GM03348 (cell line): ENCODE measurements around the gene IFITM10.
"Not testable (repeated sequence)": the region's sequence is repeated elsewhere in the genome, so short reads cannot be mapped to it uniquely, and the experiment has no call there.

Source experiments
- DNase-seq: peaks from one replicate; pipeline ENCODE4 v3.0.0; 2012; ENCODE audit warnings: low spot score

The IFITM10 gene

DNA sequence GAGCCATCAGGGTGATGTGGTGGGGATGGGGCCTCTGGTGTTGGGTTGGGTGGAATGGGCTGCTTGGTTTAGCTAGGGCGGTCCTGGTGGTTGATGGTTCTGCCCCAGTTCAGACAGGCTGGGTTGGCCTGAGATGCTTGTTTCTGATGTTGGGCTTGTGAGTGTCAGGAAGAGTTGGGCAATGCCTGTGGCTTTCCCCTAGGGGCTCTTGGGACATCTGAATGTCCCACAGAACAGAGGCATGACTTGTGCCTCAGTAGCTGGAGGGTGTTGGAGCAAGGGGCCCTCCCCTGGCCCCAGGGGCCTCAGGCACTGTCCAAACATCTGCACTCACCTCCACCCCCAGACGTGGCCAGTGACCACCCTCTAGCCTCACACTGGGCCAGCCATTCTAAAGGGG is 27.3 kb upstream of the IFITM10 start:
- no peak for DNase-seq

DNA sequence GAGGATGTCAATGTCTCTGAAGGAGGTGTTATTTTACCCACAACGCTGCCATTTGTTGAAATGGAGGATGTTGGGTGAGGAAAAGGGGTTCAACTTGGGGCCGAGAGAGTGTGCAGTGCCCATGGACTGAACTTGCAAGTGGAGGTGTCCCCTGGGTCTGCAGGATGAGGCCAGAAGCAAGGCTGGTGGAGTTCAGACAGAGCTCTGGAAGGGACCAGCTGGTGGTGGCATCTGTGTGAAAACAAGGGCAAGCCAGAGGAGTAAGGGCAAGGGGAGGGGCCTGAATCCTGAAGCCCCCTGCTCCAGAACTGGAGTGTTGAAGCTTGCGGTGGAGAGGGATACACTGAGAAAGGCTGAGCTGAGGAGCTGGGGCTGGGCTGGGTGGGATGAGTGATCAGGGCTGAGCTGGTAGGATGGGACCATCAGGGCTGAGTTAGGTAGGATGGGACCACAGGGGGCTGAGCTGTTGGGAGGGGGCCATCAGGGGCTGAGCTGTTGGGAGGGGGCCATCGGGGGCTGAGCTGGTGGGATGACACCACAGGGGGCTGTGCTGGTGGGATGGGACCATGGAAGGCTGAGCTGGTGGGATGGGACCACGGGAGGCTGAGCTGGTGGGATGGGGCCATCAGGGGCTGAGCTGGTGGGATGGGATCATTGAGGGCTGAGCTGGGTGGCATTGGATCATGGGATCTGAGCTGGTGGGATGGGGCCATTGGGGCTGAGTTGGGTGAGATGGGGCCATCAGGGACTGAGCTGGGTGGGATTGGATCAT is 26.7 kb upstream of the IFITM10 start:
- DNase-seq = no peak

DNA sequence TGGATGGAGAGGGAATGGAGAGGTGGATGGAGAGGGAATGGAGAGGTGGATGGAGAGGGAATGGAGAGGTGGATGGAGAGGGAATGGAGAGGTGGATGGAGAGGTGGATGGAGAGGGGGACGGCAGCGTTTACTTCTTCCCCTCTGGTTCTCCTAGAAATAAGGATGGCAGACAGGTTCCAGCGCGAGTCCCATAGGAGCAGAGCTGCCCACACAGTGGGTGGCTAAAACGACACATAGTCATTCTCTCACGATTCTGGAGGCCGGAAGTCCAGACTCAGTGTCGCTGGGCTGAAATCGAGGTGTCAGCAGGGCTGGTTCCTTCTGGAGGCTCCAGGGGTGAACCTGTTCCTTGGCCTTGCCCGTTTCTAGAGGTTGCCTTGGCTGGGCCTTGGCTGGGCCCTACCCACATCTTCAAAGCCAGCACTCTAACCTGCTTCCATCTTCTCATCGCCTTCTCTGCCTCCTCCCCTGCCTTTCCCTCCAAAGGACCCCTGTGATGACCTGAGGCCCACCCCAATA is 26.0 kb upstream of the IFITM10 start:
- DNase-seq = no peak

DNA sequence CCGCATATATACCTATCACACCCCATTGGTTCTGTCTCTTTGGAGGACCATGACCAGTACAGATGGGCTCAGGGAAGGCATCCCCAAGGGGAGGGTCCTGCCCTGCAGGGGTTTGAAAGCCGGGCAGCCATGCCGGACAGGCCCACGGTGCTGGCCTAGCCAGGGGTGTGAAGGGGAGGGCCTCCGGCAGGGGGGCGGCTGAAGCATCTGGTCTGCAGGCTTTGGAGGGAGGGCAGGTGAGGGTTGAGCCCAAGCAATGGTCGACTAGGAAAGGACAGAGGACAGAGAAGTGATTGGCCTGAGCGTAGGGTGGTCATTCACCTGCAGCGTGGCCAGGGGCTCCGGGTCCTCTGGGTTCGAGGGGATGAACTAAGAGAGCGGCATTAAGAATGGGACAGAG is 24.5 kb upstream of the IFITM10 start:
- DNase-seq = no peak

DNA sequence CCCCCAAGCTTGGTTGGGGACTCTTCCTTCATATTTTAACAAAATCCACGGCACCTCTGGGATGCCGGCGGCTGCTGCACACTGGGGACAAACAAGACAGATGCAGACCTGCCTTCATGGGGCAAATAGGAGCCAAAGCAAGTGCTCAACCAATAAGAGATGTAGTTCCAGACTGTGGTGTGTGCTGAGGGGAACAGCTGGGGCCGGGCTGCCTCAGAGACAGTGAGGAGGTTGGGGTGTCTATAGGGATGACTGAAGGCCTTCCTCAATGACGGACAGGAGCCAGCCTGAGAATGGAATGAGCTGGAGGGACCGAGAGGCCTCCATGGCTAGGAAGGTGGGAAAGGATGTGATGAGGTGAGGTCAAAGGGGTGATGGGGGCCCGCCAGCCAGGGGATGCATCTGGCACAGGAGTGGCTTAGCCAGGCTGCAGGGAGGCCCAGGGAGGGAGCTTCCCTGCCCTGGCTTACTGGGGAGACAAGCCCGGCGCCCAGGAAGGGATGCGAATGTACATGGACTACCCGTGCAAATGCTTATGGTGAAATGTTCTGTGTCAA is 23.7 kb upstream of the IFITM10 start:
- no peak for DNase-seq

DNA sequence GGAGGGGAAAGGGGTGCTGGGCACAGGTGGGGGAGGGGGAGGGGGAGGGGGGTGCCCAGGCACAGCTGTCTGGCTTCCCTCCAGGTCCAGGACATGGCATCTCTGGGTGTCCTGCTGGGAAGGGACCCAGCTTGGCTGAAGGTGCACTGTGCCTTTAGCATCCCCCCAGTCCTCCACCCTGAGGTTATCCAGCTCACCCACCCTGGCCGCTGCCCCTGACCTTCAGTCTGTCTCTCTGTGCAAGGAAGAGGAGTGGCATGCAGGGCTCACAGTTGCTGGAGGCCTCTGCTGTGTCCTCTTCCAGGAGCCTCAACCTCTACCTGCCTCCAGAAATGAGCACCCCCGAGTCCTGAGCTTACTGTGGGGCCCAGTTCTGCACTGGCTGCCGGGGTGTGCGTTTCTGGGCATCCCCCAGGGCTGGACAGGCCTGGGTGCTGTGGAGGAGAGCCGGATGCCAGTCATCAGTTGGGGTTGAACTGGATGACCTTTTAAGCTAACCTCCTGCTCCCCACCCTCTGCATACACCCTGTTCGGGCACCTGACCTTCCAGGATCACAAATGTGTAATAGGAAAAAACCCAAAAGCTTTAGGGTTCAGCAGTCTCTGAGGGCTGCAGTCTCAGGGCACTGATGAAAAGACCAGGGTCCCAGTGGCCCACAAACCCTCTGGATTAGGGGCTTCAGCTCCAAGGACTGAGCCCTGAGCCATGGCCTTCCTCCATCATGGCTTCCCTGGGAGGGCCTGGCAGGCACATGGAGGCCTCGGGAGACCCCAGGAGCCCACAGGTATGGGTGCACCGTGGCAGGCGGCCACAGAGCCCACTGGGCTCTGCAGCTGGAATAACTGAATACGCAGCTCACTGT is 23.0 kb upstream of the IFITM10 start:
- DNase-seq = no peak

DNA sequence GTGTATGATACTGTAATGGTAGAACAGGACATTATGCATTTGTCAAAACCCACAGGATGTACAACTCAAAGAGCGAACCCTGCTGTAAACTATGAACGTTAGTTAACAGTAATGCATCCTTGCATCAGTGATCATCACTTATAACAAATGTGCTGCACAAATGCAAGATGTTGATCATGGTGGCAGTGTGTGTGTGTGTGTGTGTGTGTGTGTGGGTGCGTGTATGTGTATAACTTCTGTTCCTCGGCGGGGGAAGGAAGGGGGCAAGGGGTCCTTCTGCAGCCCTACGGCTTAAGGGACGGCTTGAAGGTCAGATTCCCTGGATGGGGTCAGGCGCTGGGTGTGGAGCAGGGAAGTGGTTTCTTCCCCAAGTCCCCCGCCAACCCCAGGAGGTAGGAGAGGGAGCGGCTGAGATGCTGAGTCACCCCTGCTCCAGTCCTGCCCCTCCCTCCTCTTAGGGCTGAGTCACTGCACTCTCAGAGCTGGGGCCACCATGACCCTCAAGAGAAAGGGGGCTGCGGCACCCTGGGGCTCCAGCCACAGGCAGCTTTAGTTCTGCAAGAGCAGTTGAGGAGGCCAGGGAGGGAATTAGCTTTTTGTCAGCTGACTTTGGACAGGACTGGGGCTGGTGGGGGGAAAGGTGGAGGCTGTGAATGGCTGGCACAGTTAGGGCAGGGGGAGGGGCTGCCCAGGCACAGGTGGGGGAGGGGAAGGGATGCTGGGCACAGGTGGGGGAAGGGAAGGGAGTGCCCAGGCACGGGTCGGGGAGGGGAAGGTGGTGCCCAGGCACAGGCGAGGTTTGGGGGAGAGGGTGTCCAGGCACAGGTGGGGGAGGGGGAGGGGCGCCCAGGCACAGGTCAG is 22.1 kb upstream of the IFITM10 start:
- DNase-seq = peak; percentile 96

DNA sequence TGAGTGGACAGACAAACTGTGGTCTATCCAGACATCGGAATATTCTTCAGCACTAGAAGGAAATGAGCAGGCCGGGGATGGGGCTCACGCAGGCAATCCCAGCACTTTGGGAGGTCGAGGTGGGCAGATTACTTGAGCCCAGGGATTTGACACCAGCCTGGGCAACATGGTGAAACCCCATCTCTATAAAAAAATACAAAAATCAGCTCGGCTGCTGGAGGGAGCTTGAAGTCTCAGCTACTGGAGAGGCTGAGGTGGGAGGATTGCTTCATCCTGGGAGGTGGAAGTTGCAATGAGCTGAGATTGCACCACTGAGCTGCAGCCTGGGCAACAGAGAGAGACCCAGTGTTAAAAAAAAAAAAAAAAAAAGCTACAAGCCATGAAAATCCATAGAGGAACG is 21.3 kb upstream of the IFITM10 start:
- no peak for DNase-seq

DNA sequence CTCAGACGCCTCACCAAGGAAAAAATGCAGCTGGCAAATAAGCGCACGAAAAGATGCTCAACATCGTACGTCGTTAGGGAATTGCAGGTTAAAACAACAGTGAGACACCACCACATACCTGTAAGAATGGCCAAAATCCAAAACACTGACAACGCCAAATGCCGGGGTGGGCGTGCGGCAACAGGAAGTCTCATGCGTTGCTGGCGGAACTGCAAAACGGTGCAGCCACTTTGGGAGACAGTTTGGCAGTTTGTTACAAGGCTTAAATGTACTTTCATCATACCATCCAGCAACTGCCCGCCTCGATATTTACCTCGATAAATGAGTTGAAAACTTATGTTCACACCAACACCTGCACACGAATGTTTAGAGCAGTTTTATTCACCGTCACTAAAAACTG is 20.9 kb upstream of the IFITM10 start:
- no peak for DNase-seq

DNA sequence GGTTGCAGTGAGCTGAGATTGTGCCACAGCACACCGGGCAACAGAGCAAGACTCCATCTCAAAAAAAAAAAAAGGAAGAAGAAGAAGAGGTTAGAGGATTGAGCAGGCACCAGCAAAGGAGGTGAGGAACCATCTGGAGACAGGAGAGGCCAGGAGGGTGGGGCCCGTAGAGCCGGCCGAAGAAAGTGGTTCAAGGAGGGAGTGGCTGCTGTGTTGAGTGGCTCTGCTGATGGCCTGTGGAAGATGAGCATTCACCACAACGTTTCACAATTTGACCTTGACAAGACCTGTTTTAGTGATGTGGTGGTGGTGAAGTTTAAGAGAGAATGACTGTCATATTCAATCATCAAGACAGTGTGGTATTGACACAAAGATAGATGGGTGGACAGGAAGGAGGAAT is 20.1 kb upstream of the IFITM10 start:
- DNase-seq = no peak

DNA sequence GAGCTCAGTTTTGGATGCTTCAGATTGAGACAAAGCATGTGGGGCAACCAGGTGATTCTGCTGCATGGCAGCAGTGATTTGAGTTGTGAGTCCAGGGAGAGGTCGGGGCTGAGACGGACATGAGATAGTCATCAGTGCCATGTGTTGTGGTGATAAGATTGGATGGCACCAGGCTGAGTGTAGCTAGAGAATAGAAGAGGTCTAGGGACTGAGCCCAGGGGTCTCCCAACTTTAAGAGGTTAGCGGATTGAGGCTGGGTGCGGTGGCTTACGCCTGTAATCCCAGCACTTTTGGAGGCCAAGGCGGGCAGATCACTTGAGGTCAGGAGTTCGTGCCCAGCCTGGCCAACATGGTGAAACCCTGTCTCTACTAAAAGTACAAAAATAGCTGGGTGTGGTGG is 19.7 kb upstream of the IFITM10 start:
- DNase-seq = no peak

DNA sequence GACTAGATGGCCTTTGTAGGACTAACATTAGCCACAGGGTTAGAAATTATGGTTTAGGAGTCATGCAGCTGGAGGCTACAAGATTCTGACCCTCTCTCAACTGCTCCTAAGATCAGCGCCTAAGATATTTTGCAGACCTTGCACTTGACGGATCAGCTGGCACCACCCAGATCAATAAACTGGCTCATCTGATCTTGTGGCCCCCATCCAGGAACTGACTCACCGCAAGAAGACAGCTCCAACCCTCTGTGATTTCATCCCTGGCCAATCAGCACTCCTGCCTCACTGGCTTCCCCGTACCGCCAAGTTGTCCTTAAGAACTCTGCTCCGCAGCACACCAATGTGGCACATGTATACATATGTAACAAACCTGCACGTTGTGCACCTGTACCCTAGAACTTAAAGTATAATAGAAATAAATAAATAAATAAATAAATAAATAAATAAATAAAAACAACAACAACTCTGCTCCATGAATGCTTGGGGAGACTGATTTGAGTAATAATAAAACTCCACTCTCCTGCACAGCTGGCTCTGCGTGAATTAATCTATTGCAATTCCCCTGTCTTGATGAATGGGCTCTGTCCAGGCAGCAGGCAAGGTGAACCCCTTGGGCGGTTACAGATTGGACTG is 19.0 kb upstream of the IFITM10 start:
- not testable (repeated sequence) for DNase-seq

DNA sequence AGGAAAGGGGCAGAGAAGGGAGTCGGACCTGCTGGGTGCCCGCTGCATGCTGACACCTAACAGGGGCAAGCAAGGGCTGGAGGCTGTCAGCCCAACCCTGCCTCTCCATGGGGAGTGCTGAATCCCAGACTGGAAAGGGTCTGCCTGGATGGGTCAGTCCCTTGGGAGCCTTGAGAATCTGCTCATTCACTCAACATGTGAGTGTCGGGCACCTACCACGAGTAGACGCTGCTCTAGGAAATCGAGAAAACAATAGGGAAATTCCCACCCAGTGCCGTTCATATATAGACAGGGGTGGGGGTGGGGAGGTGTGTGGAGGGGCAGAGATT is 17.7 kb upstream of the IFITM10 start:
- DNase-seq = no peak

DNA sequence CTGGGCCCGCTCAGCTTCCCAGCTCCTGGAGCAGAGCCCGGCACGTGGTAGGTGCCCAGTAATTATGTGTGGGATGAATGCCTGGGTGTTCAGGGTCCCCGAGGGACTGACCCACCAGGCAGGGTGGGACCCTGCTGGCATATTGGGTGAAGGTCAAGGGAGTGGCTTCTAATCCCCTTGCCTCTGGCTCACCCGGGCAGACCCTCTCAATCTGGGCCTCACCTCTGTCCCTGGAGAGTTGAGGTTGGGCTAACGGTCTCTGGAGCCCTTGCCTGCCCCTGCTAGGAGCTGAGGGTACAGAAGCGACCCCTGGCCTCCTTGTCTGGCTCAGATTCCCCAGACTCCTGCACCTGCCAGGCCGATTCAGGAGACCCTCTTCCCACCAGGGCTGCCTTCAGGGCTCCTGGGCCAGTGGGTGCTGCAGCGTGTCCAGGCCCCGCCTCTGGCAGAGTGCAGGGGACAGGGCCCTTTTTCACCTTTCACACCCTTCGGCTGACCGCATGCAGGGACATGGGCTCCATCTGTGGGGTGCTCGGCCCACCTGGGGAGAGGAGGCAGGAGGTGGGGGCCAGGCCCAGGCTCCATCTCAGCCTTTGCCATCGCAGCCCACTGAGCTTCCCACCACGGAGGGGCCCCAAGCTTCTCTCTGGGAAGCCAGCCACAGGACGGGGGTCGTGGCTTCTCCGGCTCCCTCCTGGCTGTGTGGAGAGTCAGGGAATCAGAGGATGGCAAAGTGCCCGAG is 17.2 kb upstream of the IFITM10 start:
- no peak for DNase-seq

DNA sequence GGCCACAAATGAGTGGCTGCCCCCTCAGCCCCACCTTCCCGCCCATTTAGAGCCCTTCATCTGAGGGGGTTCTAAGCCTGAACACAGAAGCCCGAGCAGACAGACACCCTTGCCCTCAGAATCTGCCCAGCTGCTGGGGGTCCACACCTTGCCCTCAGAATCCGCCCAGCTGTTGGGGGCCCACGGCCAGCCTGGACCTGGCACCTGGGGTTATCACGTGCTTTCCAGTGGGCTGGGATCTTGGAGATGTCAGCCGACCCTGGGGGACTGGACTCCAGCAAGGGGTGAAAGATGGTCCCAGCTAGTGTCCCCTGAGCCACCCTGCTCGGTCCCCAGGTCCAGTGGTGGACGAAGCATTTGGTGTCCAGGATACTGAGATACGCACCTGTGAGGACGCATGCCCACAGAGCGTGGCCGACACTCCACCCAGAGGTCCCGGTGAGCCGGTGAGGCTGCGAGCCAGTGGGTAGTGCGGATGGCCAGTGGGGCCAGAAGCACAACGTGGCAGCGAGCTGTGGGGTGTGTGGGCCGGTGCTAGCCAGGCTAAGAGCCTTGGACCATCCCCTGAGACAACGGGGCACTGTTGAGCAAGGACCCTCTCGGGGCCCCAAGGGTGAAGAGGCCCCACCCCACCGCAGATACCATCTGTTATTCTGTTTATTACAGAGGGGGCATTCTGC is 16.5 kb upstream of the IFITM10 start:
- DNase-seq = no peak

DNA sequence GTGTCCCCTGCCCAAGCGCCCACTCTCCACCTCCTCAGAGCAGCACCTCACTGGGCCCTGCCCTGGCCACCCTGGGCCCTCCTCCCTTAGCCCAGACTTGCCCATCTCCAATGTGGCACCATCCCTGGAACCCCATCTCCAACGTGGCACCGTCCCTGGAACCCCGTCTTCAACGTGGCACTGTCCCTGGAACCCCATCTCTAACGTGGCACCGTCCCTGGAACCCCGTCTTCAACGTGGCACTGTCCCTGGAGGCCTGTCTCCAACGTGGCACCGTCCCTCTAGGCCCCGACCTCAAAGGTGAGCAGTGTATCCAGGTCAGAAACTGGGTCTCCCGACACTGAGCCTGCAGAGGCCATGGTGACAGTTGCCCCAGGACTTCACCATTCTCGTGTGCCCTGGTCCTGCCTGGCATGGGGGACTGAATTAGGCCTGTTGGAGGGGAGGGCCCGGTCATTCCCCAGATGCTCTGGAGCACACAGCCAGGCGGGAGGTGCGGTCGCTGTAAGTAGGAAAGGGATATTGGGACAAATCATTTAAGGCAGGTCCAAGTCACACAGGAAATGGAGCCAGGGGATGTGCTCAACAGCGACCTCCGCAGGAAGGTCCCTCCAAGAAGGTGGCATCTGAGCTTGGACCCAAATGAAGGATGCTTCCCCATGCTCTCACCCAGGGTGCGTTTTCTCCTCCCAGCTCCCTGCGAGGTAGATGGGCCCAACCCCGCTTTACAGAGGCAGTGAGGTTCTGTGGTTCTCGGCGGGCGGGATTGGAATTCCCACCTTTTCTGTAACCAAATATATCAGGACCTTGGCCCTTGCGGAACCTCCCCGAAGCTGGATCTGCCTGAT is 15.7 kb upstream of the IFITM10 start:
- DNase-seq = no peak

DNA sequence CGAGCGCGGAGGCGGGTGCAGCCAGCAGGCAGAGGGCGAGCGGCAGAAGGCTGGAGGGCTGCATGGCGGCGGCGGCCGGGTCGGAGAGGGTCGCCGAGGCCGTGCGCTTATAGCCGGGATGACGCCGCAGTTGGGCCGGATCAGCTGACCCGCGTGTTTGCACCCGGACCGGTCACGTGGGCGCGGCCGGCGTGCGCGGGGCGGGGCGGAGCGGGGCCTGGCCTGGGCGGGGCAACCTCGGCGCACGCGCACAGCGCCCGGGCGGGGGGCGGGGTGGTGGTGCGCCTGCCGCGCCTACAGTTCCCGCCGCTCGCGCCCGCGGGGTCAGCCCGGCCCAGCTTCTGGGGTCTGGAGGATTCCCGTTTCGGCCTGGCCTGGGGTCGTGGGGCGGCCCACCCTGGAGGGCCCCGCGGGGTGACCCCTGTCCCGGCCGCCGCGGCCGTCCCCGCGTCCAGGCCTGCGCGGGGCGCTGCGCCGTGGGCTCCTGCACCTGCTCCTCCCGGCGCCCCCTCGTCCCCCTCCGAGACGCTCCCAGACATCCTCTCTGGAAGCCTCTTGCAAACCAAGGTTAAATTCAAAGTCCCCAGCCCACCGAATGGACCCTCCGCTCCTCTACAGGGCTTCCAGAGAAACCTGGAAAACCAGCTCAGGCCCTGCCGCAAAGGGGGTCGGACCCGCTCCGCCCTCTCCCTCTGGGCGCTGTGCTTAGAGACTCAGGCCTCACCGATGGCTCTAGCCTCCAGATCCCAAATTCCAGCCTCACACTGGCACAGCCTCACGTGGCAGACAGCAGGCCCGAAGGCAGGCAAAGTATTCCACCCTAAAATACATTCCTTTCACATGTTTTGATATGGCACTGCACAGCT is 13.6 kb upstream of the IFITM10 start, which contains the start of gene CTSD:
CTSD (minus strand) TSS at position 132 of the 866 bp plus-strand sequence; CDS start at position 64, 68 bp downstream.
- DNase-seq = peak; percentile 99

DNA sequence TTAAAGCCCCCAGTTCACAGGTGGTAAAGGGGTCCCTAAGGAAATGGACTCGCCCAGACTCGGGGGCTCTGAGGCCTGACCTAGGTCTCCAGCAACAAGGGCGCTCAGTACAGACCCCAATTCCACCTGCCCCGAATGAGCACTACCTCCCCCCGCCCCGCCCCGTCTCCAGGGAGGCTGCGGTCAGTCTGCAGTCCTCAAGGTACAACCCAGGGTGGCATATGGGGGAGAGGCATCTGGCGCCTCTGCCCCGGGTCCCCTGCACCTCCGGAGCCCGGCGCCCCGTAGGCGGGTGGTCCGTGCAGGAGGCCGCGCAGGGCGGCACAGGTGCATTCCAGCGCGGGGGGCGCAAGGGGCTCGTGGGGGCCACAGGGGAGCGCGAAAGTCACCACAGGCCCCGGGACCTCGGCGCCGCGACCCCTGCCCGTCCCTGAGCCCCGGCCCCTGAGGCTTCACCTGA is 13.0 kb upstream of the IFITM10 start:
- DNase-seq = peak; percentile 29
